Measurements from ENCODE around the gene PDE4B. TPM values are rescaled to one million over a fixed set of nuclear protein-coding genes. Genes with fewer than 3 reads are reported as not detected.

PDE4B gene
- total RNA-seq, 2 donors from 2014 or later = 1.6 to 12.2 TPM

DNA sequence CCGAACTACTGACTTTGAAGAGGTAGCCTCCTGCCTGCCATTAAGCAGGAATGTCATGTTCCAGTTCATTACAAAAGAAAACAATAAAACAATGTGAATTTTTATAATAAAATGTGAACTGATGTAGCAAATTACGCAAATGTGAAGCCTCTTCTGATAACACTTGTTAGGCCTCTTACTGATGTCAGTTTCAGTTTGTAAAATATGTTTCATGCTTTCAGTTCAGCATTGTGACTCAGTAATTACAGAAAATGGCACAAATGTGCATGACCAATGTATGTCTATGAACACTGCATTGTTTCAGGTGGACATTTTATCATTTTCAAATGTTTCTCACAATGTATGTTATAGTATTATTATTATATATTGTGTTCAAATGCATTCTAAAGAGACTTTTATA, 581.5 kb downstream of the PDE4B start:
- no peak overlapping the region for H3K27ac ChIP-seq
- TF ChIP-seq CTCF (IDR thresholded peaks at IDR 0.05) = no peak
- no peak for TF ChIP-seq POLR2A (IDR thresholded peaks at IDR 0.05)

GRCh38 chr1:66374561-66375111, 581.9 kb downstream of the PDE4B start:
- no peak for ATAC-seq
- H3K4me1 ChIP-seq = no peaks in the 10 kb centered on the region
- H3K4me3 ChIP-seq = no peak overlapping the region
- TF ChIP-seq CTCF (IDR thresholded peaks at IDR 0.05) = no peak
- WGBS, 2 donors = 57% methylated on average over 2 of the region's 2 CpGs
- H3K9me3 ChIP-seq = no peaks in the 10 kb centered on the region
- no peak for DNase-seq
- no peak overlapping the region for H3K27ac ChIP-seq
- no peaks in the 10 kb centered on the region for H3K36me3 ChIP-seq (replicated peaks in 1 of 2; ENCODE audit: insufficient read depth in 1 of 2, low read depth in 2 of 2)
- H3K27me3 ChIP-seq = no peaks in the 10 kb centered on the region
- intact Hi-C loops (cut with DNase I) = no loop called here

More for the DNA sequence above, 581.5 kb downstream of the PDE4B start:
- DNase-seq = no peak
- intact Hi-C loops (cut with DNase I) = no loop called here
- ATAC-seq = no peak
- Histone ChIP-seq H3K27me3 (no peaks in the 10 kb centered on the region), H3K4me1 (no peaks in the 10 kb centered on the region), H3K36me3 (replicated peaks in 1 of 2; ENCODE audit: insufficient read depth in 1 of 2, low read depth in 2 of 2) (no peaks in the 10 kb centered on the region), H3K9me3 (no peaks in the 10 kb centered on the region), H3K4me3 (no peak overlapping the region)
- WGBS, 2 donors = 71 to 72% methylated on average over 2 of the region's 2 CpGs

DNA sequence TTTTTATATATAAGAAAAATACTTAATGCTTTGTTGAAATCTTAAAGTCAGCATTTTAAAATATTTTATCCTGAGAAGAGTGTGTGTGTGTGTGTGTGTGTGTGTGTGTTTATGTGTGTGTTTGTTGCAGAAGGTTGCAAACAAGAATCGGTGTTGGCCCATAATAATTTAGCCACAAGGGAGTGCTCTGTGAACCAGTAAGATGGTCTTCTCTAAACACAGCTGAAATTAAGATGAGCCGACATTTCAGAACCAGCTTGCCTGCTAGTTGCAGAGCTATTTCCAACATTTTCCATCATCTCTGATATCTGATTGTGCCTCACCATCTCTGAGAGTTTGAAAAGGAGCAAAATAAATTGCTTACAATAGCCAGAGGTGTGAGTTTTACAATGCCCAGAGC, 582.4 kb downstream of the PDE4B start:
- no peak for ATAC-seq
- no peak for TF ChIP-seq CTCF (IDR thresholded peaks at IDR 0.05)
- TF ChIP-seq POLR2A (IDR thresholded peaks at IDR 0.05) = no peak
- DNase-seq = no peak
- no peaks in the 10 kb centered on the region for H3K36me3 ChIP-seq (replicated peaks in 1 of 2; ENCODE audit: insufficient read depth in 1 of 2, low read depth in 2 of 2)
- no peaks in the 10 kb centered on the region for H3K9me3 ChIP-seq
- intact Hi-C loops (cut with DNase I) = no loop called here
- no peak overlapping the region for H3K4me3 ChIP-seq
- H3K27ac ChIP-seq = no peak overlapping the region
- H3K4me1 ChIP-seq = no peaks in the 10 kb centered on the region
- H3K27me3 ChIP-seq = no peaks in the 10 kb centered on the region
- WGBS, 2 donors = 58 to 79% methylated on average over 2 of the region's 2 CpGs

DNA sequence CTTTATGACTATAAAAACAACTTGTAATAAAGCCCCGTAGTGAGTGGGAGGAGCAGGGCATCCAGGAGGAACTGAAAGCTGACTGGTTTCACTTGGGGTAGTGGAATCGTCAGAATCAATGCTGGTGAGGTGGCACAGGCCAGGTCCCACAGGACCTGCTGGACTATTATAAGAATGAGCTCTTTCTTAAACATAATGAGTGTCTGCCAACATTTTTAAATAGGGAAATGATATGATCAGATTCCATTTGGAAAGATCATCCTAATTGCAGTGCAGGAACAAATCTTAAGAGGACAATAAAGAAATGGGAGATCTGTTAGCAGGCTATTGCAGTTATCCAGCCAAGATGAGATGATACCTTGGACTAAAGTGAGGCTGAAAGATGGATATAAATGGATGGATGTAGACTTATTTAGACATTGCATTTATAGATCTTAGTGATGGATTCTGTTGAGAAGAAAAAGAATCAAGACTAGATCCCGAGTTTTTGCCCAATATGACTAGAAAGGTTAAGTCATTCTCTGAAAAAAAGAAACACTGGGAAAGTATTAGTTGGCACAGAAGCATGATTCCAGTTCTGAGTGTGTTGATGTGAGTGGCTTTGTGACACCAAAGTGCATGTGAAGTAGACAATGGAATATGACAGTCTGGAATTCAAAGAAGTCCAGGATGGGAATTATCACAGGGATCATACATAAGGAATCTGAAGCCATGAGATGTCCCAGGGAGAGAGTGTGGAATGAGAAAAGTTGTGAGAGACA, 587.9 kb downstream of the PDE4B start:
- 41 to 57% methylated on average over 3 of the region's 3 CpGs for WGBS, 2 donors
- Histone ChIP-seq H3K36me3 (replicated peaks in 1 of 2; ENCODE audit: insufficient read depth in 1 of 2, low read depth in 2 of 2) (no peaks in the 10 kb centered on the region), H3K27ac (no peak overlapping the region), H3K9me3 (no peaks in the 10 kb centered on the region), H3K4me3 (no peak overlapping the region), H3K27me3 (no peaks in the 10 kb centered on the region), H3K4me1 (no peaks in the 10 kb centered on the region)
- no peak for ATAC-seq
- no peak for TF ChIP-seq CTCF (IDR thresholded peaks at IDR 0.05)
- no peak for TF ChIP-seq POLR2A (IDR thresholded peaks at IDR 0.05)
- peak in 1 of 4 donors; percentile 36 for DNase-seq
- intact Hi-C loops (cut with DNase I) = no loop called here

Measured in body of pancreas (tissue), 4 donors.